Effector memory CD8-positive, alpha-beta T cell (primary cell): Measurements from ENCODE around the gene PARP11.

ENCODE experiments used
- ATAC-seq: fragments of 150-1000 bp; cut with Tn5 transposase; replicated peaks from 2 replicates; pipeline ENCODE4 v1.10.0; 2021; ENCODE audit warnings: mild to moderate bottlenecking, moderate library complexity
- DNase-seq, 3 experiments: peaks; one replicate each; pipeline ENCODE4 v3.0.0; 2021
- H3K27ac Mint-ChIP-seq, 2 donors: one replicate each; pipeline ENCODE4 v1.8.0; 2022; ENCODE audit warnings: mild to moderate bottlenecking in 2 of 2, mixed read lengths in 2 of 2, moderate library complexity in 2 of 2
- H3K27me3 Mint-ChIP-seq, 2 donors: one replicate each; pipeline ENCODE4 v1.8.0; 2022; ENCODE audit warnings: mixed read lengths in 2 of 2
- H3K36me3 Mint-ChIP-seq: one replicate; pipeline ENCODE4 v1.8.0; 2022; ENCODE audit warnings: mild to moderate bottlenecking, moderate library complexity, mixed read lengths; ENCODE audit not compliant: insufficient read depth
- H3K4me1 Mint-ChIP-seq, 2 donors: one replicate each; pipeline ENCODE4 v1.8.0; 2022; ENCODE audit warnings: low read depth in 2 of 2, mixed read lengths in 2 of 2
- H3K4me3 Mint-ChIP-seq, 2 donors: one replicate each; pipeline ENCODE4 v1.8.0; 2022; ENCODE audit warnings: mild to moderate bottlenecking in 2 of 2, mixed read lengths in 2 of 2, moderate library complexity in 2 of 2
- H3K9me3 Mint-ChIP-seq, 2 donors: one replicate each; pipeline ENCODE4 v1.8.0; 2022; ENCODE audit warnings: mixed read lengths in 2 of 2

The PARP11 gene

GRCh38 chr12:3833670-3834310 is 39.4 kb downstream of the PARP11 start:
- DNase-seq (no peak), ATAC-seq (no peak)
- Mint-ChIP-seq H3K4me3 (no peak overlapping the region), H3K36me3 (peaks cover 4% of the 10 kb centered on the region), H3K27ac (peak overlapping the region in 1 of 2 donors; percentile 66), H3K27me3 (no peaks in the 10 kb centered on the region), H3K4me1 (peaks cover 25 to 44% of the 10 kb centered on the region in 2 donors), H3K9me3 (no peaks in the 10 kb centered on the region)

DNA sequence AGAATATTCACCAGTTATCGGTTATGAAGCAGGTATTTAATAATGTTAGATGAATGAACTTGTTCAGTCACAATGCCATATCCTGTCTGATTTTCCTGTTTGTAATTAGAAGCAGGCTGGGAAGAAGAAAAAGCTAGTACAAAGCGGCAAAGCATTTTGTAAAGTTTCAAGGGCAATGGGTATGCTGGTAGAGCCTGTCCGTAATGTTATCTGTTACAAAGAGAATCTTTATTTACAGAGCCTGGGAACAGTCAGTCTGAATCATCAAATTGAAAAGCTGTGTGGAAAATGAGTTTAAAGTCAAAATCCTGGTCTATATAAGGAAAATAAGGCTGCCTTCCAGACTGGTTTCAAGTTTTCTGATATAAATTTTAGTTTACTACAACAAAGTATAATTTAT is 40.5 kb downstream of the PARP11 start:
- Mint-ChIP-seq H3K4me3 (no peak overlapping the region), H3K36me3 (peaks cover 6% of the 10 kb centered on the region), H3K4me1 (peaks cover 22 to 34% of the 10 kb centered on the region in 2 donors), H3K27ac (no peak overlapping the region), H3K27me3 (no peaks in the 10 kb centered on the region), H3K9me3 (no peaks in the 10 kb centered on the region)
- ATAC-seq (no peak), DNase-seq (no peak)

GRCh38 chr12:3828888-3829287 is 44.3 kb downstream of the PARP11 start:
- DNase-seq = no peak
- peaks cover 23% of the 10 kb centered on the region for H3K36me3 Mint-ChIP-seq
- no peak overlapping the region for H3K4me3 Mint-ChIP-seq
- H3K9me3 Mint-ChIP-seq = no peaks in the 10 kb centered on the region
- no peak overlapping the region for H3K27ac Mint-ChIP-seq
- ATAC-seq = no peak
- no peaks in the 10 kb centered on the region for H3K27me3 Mint-ChIP-seq
- peaks cover 0 to 1% of the 10 kb centered on the region in 2 donors for H3K4me1 Mint-ChIP-seq

DNA sequence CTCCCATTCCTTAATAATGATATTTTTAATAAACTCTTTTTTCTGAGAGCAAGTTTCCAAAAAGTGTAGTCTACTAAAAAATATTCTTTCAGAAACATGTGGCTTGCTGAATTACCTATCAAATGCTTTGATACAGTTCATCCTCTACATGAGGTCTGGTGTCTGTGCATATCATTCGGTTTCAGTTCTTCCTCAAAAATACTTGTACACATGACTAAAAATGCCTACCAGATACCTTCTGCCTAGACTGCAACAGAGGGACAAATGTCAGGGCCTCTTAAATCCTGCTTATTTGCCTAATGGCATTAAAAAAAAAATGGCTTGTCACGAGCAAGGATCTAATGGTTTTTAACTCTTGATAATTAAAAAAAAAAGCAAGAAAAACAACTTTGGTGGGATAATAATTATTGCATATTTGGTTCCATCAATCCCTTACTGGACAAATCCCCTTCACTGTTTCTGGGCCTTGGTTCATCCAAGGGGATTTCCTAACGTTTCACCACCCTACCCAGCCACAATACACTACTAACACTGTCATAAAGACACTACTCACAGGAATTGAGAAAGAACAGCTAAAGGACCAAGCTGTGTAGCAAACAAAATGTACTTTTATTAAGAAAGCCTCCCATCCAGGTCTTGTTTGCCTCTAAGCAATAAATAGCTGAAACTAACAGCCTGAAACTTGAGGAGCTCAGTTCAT is 45.7 kb downstream of the PARP11 start:
- peaks cover 30% of the 10 kb centered on the region for H3K36me3 Mint-ChIP-seq
- H3K9me3 Mint-ChIP-seq = no peaks in the 10 kb centered on the region
- H3K27ac Mint-ChIP-seq = no peak overlapping the region
- no peaks in the 10 kb centered on the region for H3K4me1 Mint-ChIP-seq
- ATAC-seq (no peak), DNase-seq (no peak)
- no peaks in the 10 kb centered on the region for H3K27me3 Mint-ChIP-seq
- H3K4me3 Mint-ChIP-seq = no peak overlapping the region

- ATAC-seq = no peak
- H3K27ac Mint-ChIP-seq = no peak overlapping the region
- no peaks in the 10 kb centered on the region for H3K9me3 Mint-ChIP-seq
- H3K4me3 Mint-ChIP-seq = no peak overlapping the region
- peaks cover 0 to 1% of the 10 kb centered on the region in 2 donors for H3K4me1 Mint-ChIP-seq
- H3K36me3 Mint-ChIP-seq = peaks cover 28% of the 10 kb centered on the region
- DNase-seq = no peak
- no peaks in the 10 kb centered on the region for H3K27me3 Mint-ChIP-seq
Measured at GRCh38 chr12:3821441-3821840, 51.8 kb downstream of the PARP11 start.

- peaks cover 0 to 3% of the 10 kb centered on the region in 2 donors for H3K4me1 Mint-ChIP-seq
- DNase-seq (no peak), ATAC-seq (no peak)
- H3K36me3 Mint-ChIP-seq = peaks cover 16% of the 10 kb centered on the region
- H3K9me3 Mint-ChIP-seq = no peaks in the 10 kb centered on the region
- H3K4me3 Mint-ChIP-seq = no peak overlapping the region
- H3K27ac Mint-ChIP-seq = no peak overlapping the region
- H3K27me3 Mint-ChIP-seq = no peaks in the 10 kb centered on the region
Measured at GRCh38 chr12:3820122-3820521, 53.1 kb downstream of the PARP11 start.

GRCh38 chr12:3816266-3816665 is 56.9 kb downstream of the PARP11 start:
- ATAC-seq (no peak), DNase-seq (no peak)
- no peak overlapping the region for H3K27ac Mint-ChIP-seq
- H3K4me1 Mint-ChIP-seq = peaks cover 3% of the 10 kb centered on the region in 2 donors
- no peaks in the 10 kb centered on the region for H3K9me3 Mint-ChIP-seq
- no peak overlapping the region for H3K4me3 Mint-ChIP-seq
- H3K27me3 Mint-ChIP-seq = no peaks in the 10 kb centered on the region
- peaks cover 21% of the 10 kb centered on the region for H3K36me3 Mint-ChIP-seq

GRCh38 chr12:3815094-3815766 is 58.0 kb downstream of the PARP11 start:
- Mint-ChIP-seq H3K27me3 (no peaks in the 10 kb centered on the region), H3K36me3 (peaks cover 26% of the 10 kb centered on the region), H3K27ac (no peak overlapping the region), H3K4me1 (peaks cover 3% of the 10 kb centered on the region in 2 donors), H3K9me3 (no peaks in the 10 kb centered on the region), H3K4me3 (no peak overlapping the region)
- ATAC-seq = no peak
- DNase-seq = no peak

- DNase-seq (no peak), ATAC-seq (no peak)
- Mint-ChIP-seq H3K27ac (peak overlapping the region in 1 of 2 donors; percentile 44), H3K9me3 (no peaks in the 10 kb centered on the region), H3K4me3 (no peak overlapping the region), H3K4me1 (peaks cover 0 to 3% of the 10 kb centered on the region in 2 donors), H3K27me3 (no peaks in the 10 kb centered on the region), H3K36me3 (peaks cover 34% of the 10 kb centered on the region)
Measured at GRCh38 chr12:3810540-3810939, 62.7 kb downstream of the PARP11 start.

- H3K9me3 Mint-ChIP-seq = no peaks in the 10 kb centered on the region
- H3K36me3 Mint-ChIP-seq = peaks cover 34% of the 10 kb centered on the region
- no peaks in the 10 kb centered on the region for H3K27me3 Mint-ChIP-seq
- H3K4me1 Mint-ChIP-seq = peaks cover 0 to 3% of the 10 kb centered on the region in 2 donors
- no peak overlapping the region for H3K4me3 Mint-ChIP-seq
- peak overlapping the region; percentile 28 to 44 for H3K27ac Mint-ChIP-seq
- DNase-seq = no peak
- ATAC-seq = no peak
Measured at GRCh38 chr12:3810016-3810370, 63.2 kb downstream of the PARP11 start.

GRCh38 chr12:3809357-3810015 is 63.7 kb downstream of the PARP11 start:
- H3K27ac Mint-ChIP-seq = peak overlapping the region in 1 of 2 donors; percentile 28
- no peaks in the 10 kb centered on the region for H3K9me3 Mint-ChIP-seq
- peaks cover 0 to 3% of the 10 kb centered on the region in 2 donors for H3K4me1 Mint-ChIP-seq
- DNase-seq (no peak), ATAC-seq (no peak)
- peaks cover 34% of the 10 kb centered on the region for H3K36me3 Mint-ChIP-seq
- no peaks in the 10 kb centered on the region for H3K27me3 Mint-ChIP-seq
- H3K4me3 Mint-ChIP-seq = no peak overlapping the region

GRCh38 chr12:3805077-3805476 is 68.1 kb downstream of the PARP11 start:
- no peak for DNase-seq
- Mint-ChIP-seq H3K27me3 (no peaks in the 10 kb centered on the region), H3K4me1 (peaks cover 0 to 4% of the 10 kb centered on the region in 2 donors), H3K4me3 (no peak overlapping the region), H3K36me3 (peaks cover 7% of the 10 kb centered on the region), H3K9me3 (no peaks in the 10 kb centered on the region), H3K27ac (peak overlapping the region in 1 of 2 donors; percentile 61)
- ATAC-seq = no peak

- H3K9me3 Mint-ChIP-seq = no peaks in the 10 kb centered on the region
- DNase-seq (peak; percentile 58 to 66 (median 60)), ATAC-seq (peak; percentile 72)
- H3K27me3 Mint-ChIP-seq = no peaks in the 10 kb centered on the region
- H3K4me3 Mint-ChIP-seq = no peak overlapping the region
- peaks cover 4% of the 10 kb centered on the region for H3K36me3 Mint-ChIP-seq
- H3K27ac Mint-ChIP-seq = no peak overlapping the region
- peaks cover 0 to 4% of the 10 kb centered on the region in 2 donors for H3K4me1 Mint-ChIP-seq
Measured at GRCh38 chr12:3803865-3804472, 69.2 kb downstream of the PARP11 start.
